HEK293T (cell line): Measurements from ENCODE around the gene POLD2.

ENCODE experiments used
- ARNT ChIP-seq: fragments of 450-650 bp; IDR thresholded peaks from 2 replicates; pipeline ENCODE4 v1.6.1; 2017; ENCODE audit warnings: mild to moderate bottlenecking
- BHLHE40 ChIP-seq: fragments of 450-650 bp; IDR thresholded peaks from 2 replicates; pipeline ENCODE4 v1.6.1; 2016; ENCODE audit warnings: mild to moderate bottlenecking, moderate library complexity, borderline replicate concordance
- CTBP1 ChIP-seq: fragments of 450-650 bp; IDR thresholded peaks from 2 replicates; pipeline ENCODE4 v1.6.1; 2016; ENCODE audit warnings: borderline replicate concordance
- ELF4 ChIP-seq: fragments of 450-650 bp; IDR thresholded peaks from 2 replicates; pipeline ENCODE4 v1.6.1; 2017; ENCODE audit warnings: antibody characterized with exemption
- FOXK2 ChIP-seq: fragments of 450-650 bp; IDR thresholded peaks from 2 replicates; pipeline ENCODE4 v1.6.1; 2016; ENCODE audit warnings: mild to moderate bottlenecking
- FOXM1 ChIP-seq: fragments of 450-650 bp; IDR thresholded peaks from 2 replicates; pipeline ENCODE4 v1.6.1; 2017; ENCODE audit warnings: mild to moderate bottlenecking, borderline replicate concordance
- HDGF ChIP-seq: fragments of 450-650 bp; IDR thresholded peaks from 2 replicates; pipeline ENCODE4 v1.6.1; 2017; ENCODE audit warnings: antibody characterized with exemption, borderline replicate concordance
- LEF1 ChIP-seq: fragments of 450-650 bp; IDR thresholded peaks from 2 replicates; pipeline ENCODE4 v1.6.1; 2017; ENCODE audit warnings: mild to moderate bottlenecking, borderline replicate concordance
- NFRKB ChIP-seq: fragments of 450-650 bp; IDR thresholded peaks from 2 replicates; pipeline ENCODE4 v1.6.1; 2016; ENCODE audit warnings: mild to moderate bottlenecking, moderate library complexity
- PKNOX1 ChIP-seq: fragments of 450-650 bp; IDR thresholded peaks from 2 replicates; pipeline ENCODE4 v1.6.1; 2016
- SP1 ChIP-seq: fragments of 450-650 bp; IDR thresholded peaks from 2 replicates; pipeline ENCODE4 v1.6.1; 2017
- SUZ12 ChIP-seq: fragments of 450-650 bp; IDR thresholded peaks from 2 replicates; pipeline ENCODE4 v1.6.1; 2016; ENCODE audit warnings: mild to moderate bottlenecking
- ZNF384 ChIP-seq: fragments of 450-650 bp; IDR thresholded peaks from 2 replicates; pipeline ENCODE4 v1.6.1; 2016

- TF ChIP-seq CTBP1 (no peak), NFRKB (no peak), BHLHE40 (no peak), FOXM1 (no peak), SP1 (no peak), SUZ12 (no peak), ARNT (no peak), LEF1 (no peak), FOXK2 (no peak), ELF4 (no peak), PKNOX1 (no peak), HDGF (no peak), ZNF384 (no peak)
These were observed 16.1 kb upstream of the POLD2 start for GRCh38 chr7:44139311-44140010.
